NCI-H446 treated with DMSO at 0.1 percent for 48 hours (cell line): ENCODE measurements around the gene ADORA2B.
"Not testable (repeated sequence)": the region's sequence is repeated elsewhere in the genome, so short reads cannot be mapped to it uniquely, and the experiment has no call there.

ENCODE experiments used
- DNase-seq: peaks from one replicate; lab custom pipeline; 2025; lab: John Stamatoyannopoulos, UW

Gene ADORA2B

GRCh38 chr17:15922586-15922985, 22.3 kb upstream of the ADORA2B start:
- no peak for DNase-seq

DNA sequence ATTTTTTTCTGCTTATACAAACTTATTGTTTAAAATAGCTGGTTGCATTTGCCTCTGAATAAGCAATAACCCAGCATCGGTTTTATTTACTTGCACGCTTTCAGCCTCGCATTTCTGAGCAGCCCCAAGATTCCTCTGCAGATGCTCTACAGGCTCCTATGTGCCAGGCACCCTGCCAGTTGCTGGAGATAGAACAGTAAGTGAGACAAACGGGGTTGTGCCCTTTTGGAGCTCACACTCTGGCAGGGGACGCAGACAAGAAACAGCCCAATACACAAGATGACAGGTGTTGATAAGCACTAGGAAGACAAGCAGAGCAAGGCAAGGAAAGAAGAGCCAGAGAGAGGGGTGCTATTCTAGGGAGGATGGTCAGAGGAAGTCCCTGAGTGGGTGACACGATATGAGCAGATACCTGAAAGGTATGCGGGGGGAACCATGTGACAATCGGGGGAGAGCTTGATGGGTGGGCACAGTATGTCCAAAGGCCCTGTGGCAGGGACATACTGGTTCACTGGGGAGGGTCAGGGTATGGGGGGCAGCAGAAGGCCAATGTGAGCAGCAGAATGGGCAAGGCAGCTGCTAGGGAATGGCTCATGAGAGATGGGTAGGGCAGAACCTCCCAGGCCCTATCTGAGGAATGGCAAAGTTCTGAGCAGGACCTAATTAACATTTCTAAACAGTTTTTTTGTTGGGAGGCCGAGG, 18.7 kb upstream of the ADORA2B start:
- no peak for DNase-seq

DNA sequence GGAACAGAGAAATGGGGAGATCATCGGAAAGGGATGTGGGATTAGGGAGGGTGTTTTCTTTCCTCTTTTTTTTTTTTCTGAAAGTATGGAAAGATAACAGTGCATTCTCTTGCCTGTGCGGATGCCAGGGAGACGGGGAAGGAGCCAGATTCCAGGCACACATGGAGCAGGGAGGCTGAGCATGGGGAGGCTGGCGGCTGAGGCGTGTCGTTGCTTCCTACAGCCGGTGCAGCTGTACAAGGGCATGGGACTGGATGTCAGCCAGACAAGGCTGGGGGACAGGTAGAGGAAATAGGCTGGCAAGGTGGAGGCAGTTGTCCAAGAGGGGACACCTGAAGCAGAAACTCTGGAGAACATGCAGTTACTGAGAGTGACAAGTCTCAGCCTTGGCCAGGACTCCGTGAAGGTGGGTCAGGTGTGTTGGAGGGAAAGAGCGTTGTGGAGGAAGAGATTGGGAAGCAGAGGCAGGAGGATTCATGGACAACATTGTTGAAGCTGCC, 16.6 kb upstream of the ADORA2B start:
- DNase-seq: no peak

DNA sequence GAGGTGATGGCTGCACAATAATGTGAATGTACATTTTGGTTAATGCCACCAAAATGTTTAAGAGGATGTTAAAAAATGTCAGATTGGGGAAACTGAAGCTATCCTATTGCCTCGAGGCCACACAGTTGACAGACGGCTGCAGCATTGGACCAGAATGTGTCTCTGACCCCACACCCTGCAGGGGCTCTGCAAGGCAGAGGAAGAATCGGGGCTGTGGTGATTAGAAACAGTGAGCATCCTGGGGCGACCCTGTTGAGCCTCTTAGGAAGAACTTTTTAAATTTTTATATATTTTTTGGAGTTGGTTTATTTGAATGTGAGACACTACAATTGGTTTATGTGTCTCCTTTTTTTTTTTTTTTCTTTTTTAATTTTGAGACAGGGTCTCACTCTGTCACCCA, 15.0 kb upstream of the ADORA2B start:
- no peak for DNase-seq

DNA sequence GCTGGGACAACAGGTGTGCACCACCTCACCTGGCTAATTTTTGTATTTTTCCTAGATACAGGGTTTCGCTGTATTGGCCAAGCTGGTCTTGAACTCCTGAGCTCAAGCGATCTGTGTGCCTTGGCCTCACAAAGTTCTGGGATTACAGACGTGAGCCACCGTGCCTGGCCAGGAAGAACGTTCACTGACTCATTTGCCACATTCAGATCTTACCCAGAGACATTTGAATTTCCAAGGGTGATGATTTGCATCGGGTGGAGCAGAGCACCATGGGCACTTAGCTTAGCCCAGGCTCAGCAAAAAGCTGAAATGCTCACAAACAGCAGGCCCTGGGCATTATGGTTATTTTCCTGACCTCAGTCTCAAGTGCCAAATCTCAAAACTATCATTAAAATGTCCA, 14.5 kb upstream of the ADORA2B start:
- DNase-seq: no peak

DNA sequence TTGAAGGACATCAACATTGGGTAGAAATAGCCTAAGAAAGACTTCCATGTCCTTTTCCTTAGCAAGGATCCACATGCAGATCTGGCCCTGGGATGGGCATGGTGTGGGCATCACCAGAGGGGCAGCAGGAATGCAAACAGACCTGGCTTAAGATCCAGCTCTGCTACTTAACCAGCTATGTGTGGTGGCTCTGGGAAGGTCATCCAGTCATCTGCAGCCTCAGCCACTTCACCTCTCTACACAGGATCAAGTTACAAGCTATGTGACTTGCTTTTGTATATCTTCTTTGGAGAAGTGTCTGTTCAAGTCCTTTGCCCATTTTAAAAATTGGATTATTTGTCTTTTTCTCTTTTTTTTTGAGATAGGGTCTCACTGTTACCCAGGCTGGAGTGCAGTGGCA, 13.5 kb upstream of the ADORA2B start:
- DNase-seq: no peak

- no peak for DNase-seq
Observed at GRCh38 chr17:15934866-15935265, 10.1 kb upstream of the ADORA2B start.

- no peak for DNase-seq
Observed at GRCh38 chr17:15935891-15936290, 9.0 kb upstream of the ADORA2B start.

DNA sequence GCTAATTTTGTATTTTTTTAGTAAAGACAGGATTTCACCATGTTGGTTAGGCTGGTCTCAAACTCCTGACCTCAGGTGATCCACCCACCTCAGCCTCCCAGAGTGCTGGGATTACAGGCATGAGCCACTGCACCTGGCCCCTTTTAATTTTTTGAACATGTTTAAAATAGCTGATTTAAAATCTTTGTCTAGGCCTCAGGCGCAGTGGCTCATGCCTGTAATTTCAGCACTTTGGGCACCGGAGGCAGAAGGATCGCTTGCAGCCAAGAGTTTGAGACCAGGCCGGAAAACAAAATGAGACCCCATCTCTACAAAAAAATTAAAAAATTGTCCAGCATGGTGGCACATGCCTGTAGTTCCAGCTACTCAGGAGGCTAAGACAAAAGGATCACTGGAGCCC, 8.4 kb upstream of the ADORA2B start:
- DNase-seq: not testable (repeated sequence)

DNA sequence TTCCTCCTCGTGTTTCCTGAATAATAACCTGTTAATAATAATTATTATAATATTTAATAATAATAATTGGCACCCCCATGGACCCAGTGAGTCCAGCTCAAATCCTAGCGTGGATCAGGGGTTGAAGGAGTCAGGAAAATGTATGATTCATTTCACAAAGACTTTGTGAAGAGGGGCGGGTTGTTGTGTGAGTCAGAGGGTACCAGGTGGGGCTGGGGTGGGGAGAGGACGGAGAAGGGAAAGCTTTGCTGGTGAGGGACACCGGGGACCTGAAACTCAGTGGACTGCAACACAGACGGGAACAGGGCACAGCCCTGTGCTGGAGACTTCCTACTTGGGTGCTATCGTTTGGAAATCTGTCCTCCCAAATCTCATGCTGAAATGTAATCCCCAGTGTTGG, 3.1 kb upstream of the ADORA2B start:
- DNase-seq: no peak

GRCh38 chr17:15942207-15942833, 2.6 kb upstream of the ADORA2B start:
- no peak for DNase-seq

- no peak for DNase-seq
Observed at GRCh38 chr17:15943971-15944758, 765 bp upstream of the ADORA2B start.

- no peak for DNase-seq
Observed at GRCh38 chr17:15945527-15946191, 729 bp downstream of the ADORA2B start.

GRCh38 chr17:15946611-15947120, 1.7 kb downstream of the ADORA2B start:
- DNase-seq: no peak

- no peak for DNase-seq
Observed at GRCh38 chr17:15947271-15947670, 2.3 kb downstream of the ADORA2B start.

- no peak for DNase-seq
Observed at GRCh38 chr17:15947976-15948752, 3.2 kb downstream of the ADORA2B start.

- DNase-seq: no peak
Observed at GRCh38 chr17:15951368-15952047, 6.6 kb downstream of the ADORA2B start.

DNA sequence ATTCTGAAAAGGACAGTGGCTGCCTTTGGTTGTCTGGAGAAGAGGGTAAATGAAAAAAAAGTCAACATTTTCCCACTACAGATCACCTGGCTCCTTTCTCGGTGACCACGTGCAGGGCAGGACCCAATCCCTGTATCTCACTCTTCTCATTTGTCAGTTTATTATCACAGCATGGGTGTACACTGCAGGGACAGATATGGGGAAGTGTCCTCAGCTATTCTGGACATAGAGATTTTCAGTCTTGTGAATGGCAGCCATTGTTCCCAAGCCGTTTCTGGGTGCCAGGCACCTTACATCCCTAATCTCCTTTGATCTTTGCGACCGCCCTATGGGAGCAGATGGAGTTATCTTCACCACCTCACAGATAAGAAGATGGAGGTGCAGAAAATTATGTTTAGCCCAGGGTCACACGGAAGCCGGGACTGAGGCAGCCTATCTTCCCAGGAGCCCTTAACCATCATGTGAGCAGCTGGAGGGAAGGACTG, 7.2 kb downstream of the ADORA2B start:
- no peak for DNase-seq

DNA sequence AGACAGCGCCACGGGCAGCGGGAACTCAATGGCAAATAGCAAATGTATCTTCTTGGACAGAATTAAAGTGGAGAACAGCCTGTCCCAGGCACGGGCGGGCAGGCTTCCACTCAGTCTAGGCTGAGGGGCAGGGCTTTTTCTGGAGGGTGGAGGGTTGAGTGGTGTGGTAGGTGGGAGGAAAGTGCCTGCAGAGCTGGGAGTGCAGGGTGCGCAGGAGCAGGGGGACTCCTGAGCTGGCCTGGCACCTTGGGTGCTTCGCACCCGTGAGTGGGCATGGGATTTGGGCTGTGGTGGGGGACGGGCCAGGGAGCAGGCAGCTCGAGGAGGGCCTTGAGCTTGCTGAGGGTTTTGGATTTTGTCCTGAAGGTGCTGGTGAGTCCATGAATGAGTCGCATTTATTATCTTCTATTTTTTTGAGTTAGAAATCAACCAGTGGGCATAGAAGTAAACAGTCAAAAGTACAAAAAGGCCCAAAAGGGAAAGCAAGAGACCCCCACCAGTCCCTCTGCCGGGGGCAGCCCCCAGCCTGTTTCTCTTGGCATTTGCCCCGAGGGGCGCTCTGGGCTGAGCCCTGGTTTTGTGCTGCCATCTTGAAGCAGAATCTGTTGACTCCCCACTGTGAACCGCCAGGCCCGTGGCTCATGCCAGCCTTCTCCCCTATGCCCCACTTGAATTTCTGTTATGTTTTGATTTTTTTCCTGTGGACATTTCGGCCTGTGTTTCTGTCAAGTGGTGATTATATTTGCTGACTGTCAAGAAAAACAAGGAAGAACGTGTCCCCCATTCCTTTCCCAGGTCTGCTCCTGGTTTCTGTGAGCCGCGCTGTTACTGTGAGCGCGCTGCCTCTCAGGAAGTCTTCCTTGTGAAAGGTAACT, 8.2 kb downstream of the ADORA2B start:
- DNase-seq: no peak

DNA sequence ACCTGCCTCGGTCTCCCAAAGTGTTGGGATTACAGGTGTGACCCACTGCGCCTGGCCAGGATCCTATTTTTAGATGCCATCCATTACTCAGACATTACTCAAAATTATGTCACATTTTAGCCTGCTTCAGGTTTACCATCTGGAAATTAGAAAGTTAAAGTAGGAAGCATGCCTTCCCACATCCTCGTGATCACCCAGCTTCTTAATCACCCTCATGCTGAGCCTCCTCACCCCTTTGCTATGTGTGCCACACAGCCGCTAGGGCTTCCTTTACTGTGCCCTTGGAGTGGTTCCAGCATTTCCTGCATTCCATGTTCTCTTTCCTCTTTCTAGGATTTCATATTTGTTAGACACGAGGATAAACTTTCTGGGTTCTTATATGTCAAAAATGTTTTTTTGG, 9.3 kb downstream of the ADORA2B start:
- DNase-seq: no peak
